H1 (cell line): Measurements from ENCODE around the gene GNG4. TPM values are rescaled to one million over a fixed set of nuclear protein-coding genes. Genes with fewer than 3 reads are reported as not detected.

Experiments used
- GTF2F1 ChIP-seq: IDR thresholded peaks from 2 replicates; pipeline ENCODE4 v1.6.1; 2012; ENCODE audit warnings: low read depth, low read length, improper control_type of control experiment, borderline replicate concordance
- POLR2A ChIP-seq, 2 experiments: IDR thresholded peaks; 1 replicate in 1 of 2; 2 replicates in 1 of 2; pipeline ENCODE4 v1.6.1; 2011; ENCODE audit warnings: low read depth in 2 of 2, low read length in 2 of 2, mild to moderate bottlenecking in 2 of 2; ENCODE audit errors: control extremely low read depth in 1 of 2
- polyA plus RNA-seq, 7 experiments: library from polyadenylated mRNA; depleted of rRNA in 3 of 7; stranded (reverse) in 5 of 7; unstranded in 2 of 7; fragments of >200 nt in 5 of 7; fragments of 200-250 nt in 2 of 7; gene quantifications; 1 replicate in 5 of 7; 2 replicates in 1 of 7; 4 replicates in 1 of 7; pipeline versions ENCODE4 v1.2.1 to v1.2.3, GENCODE V29; 2011 to 2013; ENCODE audit warnings: missing spikeins in 2 of 7, mixed read lengths in 2 of 7
- total RNA-seq: library from RNA; stranded (reverse); fragmentation: NEBNext Ultra II Directional; extraction: Animal tissue kit (Norgen Biotek cat#: 25700); gene quantifications from 2 replicates; pipeline ENCODE4 v1.2.1, GENCODE V29; 2021

Gene GNG4
- total and polyA plus RNA-seq, 2 of the 8 experiments (the other 6 are each of a cell fraction or from before 2014, with no cell fraction given): 95.5 to 96.8 TPM

DNA sequence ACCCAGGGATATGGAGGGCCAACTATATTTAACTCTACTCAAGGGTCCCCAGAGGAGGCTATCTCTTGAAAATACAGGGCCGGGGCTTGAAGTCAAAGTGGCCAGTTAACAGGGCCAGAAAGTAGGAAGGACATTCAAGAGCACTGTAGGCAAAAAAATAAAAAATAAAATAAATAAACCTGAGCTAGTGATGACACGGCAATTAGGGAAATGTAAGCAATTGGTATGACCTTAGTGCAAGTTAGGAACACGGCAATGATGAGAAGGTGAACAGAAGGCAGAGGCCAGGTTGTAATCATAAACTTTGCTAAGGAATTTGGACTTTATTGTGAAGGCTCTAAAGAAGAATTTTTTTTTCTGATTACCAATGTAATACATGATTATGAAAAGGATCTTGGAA lies 142.0 kb downstream of the GNG4 start (continued):
- TF ChIP-seq GTF2F1 (no peak), POLR2A (IDR thresholded peaks at IDR 0.05; ENCODE audit: control extremely low read depth in 1 of 2, low read depth in 2 of 2, low read length in 2 of 2) (no peak)
